ENCODE measurements around the gene UBD. TPM values are rescaled to one million over a fixed set of nuclear protein-coding genes. Genes with fewer than 3 reads are reported as not detected.

UBD gene
- total RNA-seq, 1 donor from 2014 or later: not detected

DNA sequence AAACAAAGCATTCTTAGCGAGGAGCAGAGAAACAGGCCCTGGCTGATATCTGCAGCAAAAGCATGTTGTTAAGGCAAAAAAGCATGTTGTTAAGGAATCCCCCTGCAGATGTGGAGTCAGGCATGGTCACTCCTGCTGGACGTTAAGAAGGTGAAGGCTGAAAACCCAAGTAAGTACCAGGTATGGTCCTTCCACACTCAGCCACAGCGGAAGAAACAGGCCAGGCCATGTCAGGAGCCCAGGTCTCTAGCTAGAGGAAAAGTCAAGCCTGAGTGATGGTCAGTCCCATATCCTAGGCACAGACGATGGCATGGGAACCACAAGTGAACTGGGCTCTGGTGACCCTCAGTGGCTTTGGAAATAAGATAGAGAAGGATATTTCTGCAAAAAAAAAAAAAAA, 39.3 kb downstream of the UBD start:
- Histone ChIP-seq H4K20me1 (ENCODE audit: low read depth) (no peaks in the 10 kb centered on the region), H3K9ac (no peak overlapping the region), H3F3A (ENCODE audit: low read depth) (no peaks in the 10 kb centered on the region), H3K4me2 (no peak overlapping the region), H3K4me3 (no peak overlapping the region), H3K79me2 (ENCODE audit: low read depth) (no peaks in the 10 kb centered on the region), H2AFZ (replicated peaks) (no peak overlapping the region), H3K36me3 (no peaks in the 10 kb centered on the region), H3K4me1 (peaks cover 5% of the 10 kb centered on the region), H3K27me3 (no peaks in the 10 kb centered on the region), H3K27ac (no peak overlapping the region), H3K9me3 (ENCODE audit: low read depth) (peaks cover 16% of the 10 kb centered on the region)
- Mint-ChIP-seq H3K9me3 (peaks cover 17% of the 10 kb centered on the region), H3K4me1 (no peaks in the 10 kb centered on the region), H3K27me3 (ENCODE audit: insufficient read depth, low read depth) (peaks cover 4% of the 10 kb centered on the region), H3K27ac (no peak overlapping the region), H3K4me3 (no peak overlapping the region), H3K36me3 (no peaks in the 10 kb centered on the region)
- DNase-seq (ENCODE audit: low spot score): no peak
- TF ChIP-seq, protein P1, sequence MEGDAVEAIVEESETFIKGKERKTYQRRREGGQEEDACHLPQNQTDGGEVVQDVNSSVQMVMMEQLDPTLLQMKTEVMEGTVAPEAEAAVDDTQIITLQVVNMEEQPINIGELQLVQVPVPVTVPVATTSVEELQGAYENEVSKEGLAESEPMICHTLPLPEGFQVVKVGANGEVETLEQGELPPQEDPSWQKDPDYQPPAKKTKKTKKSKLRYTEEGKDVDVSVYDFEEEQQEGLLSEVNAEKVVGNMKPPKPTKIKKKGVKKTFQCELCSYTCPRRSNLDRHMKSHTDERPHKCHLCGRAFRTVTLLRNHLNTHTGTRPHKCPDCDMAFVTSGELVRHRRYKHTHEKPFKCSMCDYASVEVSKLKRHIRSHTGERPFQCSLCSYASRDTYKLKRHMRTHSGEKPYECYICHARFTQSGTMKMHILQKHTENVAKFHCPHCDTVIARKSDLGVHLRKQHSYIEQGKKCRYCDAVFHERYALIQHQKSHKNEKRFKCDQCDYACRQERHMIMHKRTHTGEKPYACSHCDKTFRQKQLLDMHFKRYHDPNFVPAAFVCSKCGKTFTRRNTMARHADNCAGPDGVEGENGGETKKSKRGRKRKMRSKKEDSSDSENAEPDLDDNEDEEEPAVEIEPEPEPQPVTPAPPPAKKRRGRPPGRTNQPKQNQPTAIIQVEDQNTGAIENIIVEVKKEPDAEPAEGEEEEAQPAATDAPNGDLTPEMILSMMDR (IDR thresholded peaks at IDR 0.05): no peak
- TF ChIP-seq EZH2 (IDR thresholded peaks at IDR 0.05): no peak
- TF ChIP-seq EZH2phosphoT487 (IDR thresholded peaks at IDR 0.05): no peak

DNA sequence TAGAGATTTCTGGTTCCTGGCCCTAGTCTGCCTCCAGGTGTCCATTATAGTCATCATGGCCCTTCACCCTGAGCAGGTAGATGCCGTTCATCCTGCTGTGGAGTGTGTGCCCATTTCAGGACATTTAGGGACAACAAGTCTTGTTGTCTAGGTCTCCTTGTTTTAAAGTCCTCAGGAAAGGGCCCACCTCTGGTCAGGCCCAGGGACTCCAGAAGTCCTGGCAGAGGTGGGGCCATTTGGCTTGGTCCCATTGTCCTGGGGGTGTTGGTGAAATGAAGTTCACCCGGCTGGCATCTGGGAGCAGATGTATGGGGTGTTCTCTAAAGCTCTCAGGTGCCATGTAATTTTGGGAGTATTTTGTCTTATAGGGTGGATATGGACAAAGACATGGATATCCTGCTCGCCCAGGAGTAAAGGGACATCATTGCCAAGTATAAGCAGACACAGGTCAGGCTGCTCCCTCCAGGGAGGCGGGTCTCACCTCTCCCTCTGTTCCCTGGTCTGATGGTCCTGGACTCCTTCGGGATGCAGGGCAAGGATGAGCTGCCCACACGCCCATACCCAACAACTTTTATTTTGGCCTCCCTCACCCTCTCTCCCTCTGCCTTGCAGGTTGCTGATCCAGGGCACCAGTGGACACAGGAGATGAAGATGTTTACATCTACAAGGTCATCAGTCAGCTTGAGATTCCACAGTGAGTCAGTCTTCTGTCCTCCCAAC, 40.1 kb downstream of the UBD start:
- Histone ChIP-seq H3F3A (ENCODE audit: low read depth) (no peaks in the 10 kb centered on the region), H3K4me1 (no peaks in the 10 kb centered on the region), H3K9ac (no peak overlapping the region), H3K4me3 (no peak overlapping the region), H3K27ac (no peak overlapping the region), H3K79me2 (ENCODE audit: low read depth) (no peaks in the 10 kb centered on the region), H3K27me3 (no peaks in the 10 kb centered on the region), H3K36me3 (no peaks in the 10 kb centered on the region), H4K20me1 (ENCODE audit: low read depth) (no peaks in the 10 kb centered on the region), H3K4me2 (no peak overlapping the region), H3K9me3 (ENCODE audit: low read depth) (peaks cover 16% of the 10 kb centered on the region), H2AFZ (replicated peaks) (no peak overlapping the region)
- no peak for DNase-seq (ENCODE audit: low spot score)
- Mint-ChIP-seq H3K9me3 (peaks cover 18% of the 10 kb centered on the region), H3K4me1 (no peaks in the 10 kb centered on the region), H3K36me3 (no peaks in the 10 kb centered on the region), H3K27ac (no peak overlapping the region), H3K4me3 (no peak overlapping the region), H3K27me3 (ENCODE audit: insufficient read depth, low read depth) (peaks cover 4% of the 10 kb centered on the region)
- no peak for TF ChIP-seq EZH2phosphoT487 (IDR thresholded peaks at IDR 0.05)
- TF ChIP-seq, protein P1 (IDR thresholded peaks at IDR 0.05): no peak
- TF ChIP-seq EZH2 (IDR thresholded peaks at IDR 0.05): no peak

DNA sequence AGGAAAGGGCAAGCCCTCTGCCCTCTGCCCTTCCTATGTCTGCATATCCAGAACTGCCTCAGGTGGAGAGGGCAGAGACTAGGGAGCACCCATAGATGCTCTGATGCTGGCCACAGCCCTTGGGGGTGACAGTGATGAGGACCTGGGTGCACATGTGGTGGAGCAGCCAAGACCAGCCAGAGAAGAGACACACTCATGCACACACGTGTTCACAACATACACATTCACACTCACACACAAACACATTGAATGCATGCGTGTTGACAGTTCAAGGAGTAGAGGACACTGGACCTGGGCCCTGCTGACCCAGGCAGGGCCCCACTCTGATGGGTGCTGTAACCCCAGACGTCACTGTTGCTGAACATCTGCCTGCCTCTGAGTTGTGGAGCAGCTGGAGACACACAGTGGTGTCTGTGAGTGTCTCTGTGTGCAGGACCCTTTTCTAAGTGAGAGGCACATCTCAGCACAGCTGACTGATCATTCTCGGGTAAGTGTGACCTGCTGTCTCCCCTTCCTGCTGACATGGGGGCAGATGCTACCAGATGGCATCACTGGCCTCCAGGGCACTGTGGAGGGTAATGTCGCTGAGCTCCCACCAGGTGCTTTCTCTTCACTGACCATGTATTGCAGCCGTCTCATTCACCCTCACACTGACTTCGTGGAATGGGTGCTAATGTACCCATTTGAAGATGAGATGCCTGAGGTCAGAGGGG, 41.6 kb downstream of the UBD start:
- H2AFZ ChIP-seq (replicated peaks): no peak overlapping the region
- H3K36me3 Mint-ChIP-seq: no peaks in the 10 kb centered on the region
- no peaks in the 10 kb centered on the region for H3K27me3 ChIP-seq
- H3K9me3 ChIP-seq (ENCODE audit: low read depth): peaks cover 8% of the 10 kb centered on the region
- H3K27ac Mint-ChIP-seq: no peak overlapping the region
- no peaks in the 10 kb centered on the region for H3K4me1 ChIP-seq
- no peaks in the 10 kb centered on the region for H3K36me3 ChIP-seq
- no peak overlapping the region for H3K9ac ChIP-seq
- H3K9me3 Mint-ChIP-seq: peaks cover 11% of the 10 kb centered on the region
- no peaks in the 10 kb centered on the region for H4K20me1 ChIP-seq (ENCODE audit: low read depth)
- H3K79me2 ChIP-seq (ENCODE audit: low read depth): no peaks in the 10 kb centered on the region
- no peaks in the 10 kb centered on the region for H3K4me1 Mint-ChIP-seq
- H3K4me2 ChIP-seq: no peak overlapping the region
- no peak for DNase-seq (ENCODE audit: low spot score)
- H3K4me3 Mint-ChIP-seq: no peak overlapping the region
- peaks cover 4% of the 10 kb centered on the region for H3K27me3 Mint-ChIP-seq (ENCODE audit: insufficient read depth, low read depth)
- no peak overlapping the region for H3K4me3 ChIP-seq
- TF ChIP-seq EZH2phosphoT487 (IDR thresholded peaks at IDR 0.05) (no peak), EZH2 (IDR thresholded peaks at IDR 0.05) (no peak)
- TF ChIP-seq, protein P1 (IDR thresholded peaks at IDR 0.05): no peak
- no peaks in the 10 kb centered on the region for H3F3A ChIP-seq (ENCODE audit: low read depth)
- no peak overlapping the region for H3K27ac ChIP-seq

Measured in neural progenitor cell (in vitro differentiated cells).